GM21786 (cell line): ENCODE measurements around the gene ARL6IP4.

Source experiments
- ATAC-seq: cut with Tn5 transposase; IDR thresholded peaks from one replicate; pipeline ENCODE4 v1.9.1; 2021; ENCODE audit not compliant: unreplicated experiment

Gene ARL6IP4

DNA sequence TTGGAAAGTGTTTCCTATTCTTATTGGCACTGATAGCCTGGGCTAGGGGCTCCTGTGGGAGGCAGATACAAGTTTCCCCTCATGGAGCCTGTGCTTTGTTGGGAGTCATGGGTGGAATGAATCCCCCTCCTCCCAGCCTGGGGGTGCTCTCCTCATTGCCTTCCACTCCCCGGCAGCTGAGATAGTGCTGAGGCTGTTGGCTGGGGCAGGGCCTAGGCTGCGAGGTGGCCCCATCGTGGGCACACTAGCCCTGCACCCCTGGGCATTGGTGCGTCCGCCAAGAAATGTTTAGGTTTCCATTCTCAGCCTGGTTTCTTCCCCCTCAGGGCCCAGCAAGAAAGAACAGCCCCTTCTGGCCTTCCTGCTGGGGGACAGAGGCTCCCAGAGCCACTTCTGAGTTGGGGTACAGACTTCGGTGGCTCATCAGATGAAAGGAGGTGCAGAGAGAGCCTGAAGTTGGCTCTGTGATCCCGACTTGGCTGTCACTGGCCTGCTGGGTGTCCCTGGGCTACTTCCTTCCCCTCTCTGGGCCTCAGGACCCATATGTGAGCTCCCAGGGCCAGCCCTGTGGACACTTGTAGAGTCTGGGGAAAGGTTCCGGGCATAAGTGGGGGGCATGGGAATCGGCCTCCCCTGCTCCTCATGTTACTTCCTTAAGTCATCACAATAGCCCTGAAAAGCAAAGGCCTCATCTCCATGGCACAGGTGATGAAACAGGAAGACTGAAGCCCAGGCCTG is 2.7 kb upstream of the ARL6IP4 start:
- ATAC-seq = no peak

DNA sequence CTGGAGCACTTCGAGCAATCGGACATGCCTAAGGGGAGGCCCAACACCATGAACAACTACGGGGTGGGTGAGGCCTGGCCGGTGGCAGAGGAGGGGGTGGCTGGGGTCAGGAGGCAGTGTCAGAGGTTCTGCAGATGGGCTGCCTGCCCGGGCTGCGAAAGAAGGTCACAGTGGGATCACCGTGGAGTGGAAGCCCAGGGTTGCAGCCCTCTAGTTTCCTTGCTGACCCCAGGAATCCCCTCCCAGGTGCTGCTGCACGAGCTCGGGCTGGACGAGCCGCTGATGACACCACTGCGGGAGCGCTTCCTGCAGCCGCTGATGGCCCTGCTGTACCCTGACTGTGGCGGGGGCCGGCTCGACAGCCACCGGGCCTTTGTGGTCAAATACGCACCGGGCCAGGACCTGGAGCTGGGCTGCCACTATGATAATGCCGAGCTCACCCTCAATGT is 1.9 kb upstream of the ARL6IP4 start:
- ATAC-seq = no peak

- ATAC-seq = no peak
Observed at GRCh38 chr12:122979001-122979907, 1.2 kb upstream of the ARL6IP4 start.

DNA sequence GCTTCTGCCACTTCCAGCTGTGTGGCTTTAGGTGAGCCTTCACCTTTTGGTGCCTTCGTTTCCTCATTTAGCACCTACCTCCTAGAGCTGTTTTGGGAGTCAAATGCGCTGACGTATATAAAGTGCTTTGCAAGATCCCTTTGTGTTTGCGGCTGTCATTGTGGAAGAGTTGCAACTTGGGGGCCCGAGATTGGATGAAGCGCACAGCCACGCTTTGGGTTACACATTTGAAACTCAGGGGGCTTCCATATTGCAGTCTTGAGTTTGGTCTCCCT is 636 bp upstream of the ARL6IP4 start:
- no peak for ATAC-seq

DNA sequence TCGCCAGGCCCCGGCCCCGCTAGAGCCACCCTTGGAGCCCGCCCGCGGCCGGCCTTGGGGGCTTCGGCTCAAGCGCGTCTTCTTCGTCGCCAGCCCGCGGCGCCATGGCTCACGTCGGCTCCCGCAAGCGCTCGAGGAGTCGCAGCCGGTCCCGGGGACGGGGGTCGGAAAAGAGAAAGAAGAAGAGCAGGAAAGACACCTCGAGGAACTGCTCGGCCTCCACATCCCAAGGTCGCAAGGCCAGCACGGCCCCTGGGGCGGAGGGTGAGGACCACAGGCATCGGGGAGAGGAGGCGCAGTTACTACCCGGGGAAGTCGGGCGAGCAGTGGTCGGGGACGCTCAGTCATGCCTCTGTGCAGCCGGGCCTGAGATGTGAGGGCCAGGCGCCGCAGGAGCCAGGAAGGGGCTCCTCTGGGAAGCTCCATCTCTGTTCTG is 573 bp downstream of the ARL6IP4 start:
- peak; percentile 23 for ATAC-seq

GRCh38 chr12:122981587-122982476 is 1.4 kb downstream of the ARL6IP4 start:
- ATAC-seq = no peak

DNA sequence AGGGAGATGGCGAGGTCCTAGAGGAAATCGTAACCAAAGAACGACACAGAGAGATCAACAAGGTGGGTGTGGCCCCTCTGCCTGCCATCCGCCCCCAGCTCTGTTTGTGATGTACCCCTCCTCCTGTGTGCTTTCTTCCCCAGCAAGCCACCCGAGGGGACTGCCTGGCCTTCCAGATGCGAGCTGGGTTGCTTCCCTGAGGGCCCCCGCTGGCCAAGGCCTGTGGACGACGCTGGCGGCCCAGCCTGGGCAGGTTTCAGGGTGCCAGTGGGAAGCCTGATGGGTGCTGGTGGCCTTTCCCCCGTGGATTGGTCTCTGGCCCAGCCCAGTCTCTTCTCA is 2.0 kb downstream of the ARL6IP4 start:
- ATAC-seq = no peak

GRCh38 chr12:122982963-122983788 is 2.7 kb downstream of the ARL6IP4 start:
- ATAC-seq = no peak

- no peak for ATAC-seq
Observed at GRCh38 chr12:122983789-122984515, 3.5 kb downstream of the ARL6IP4 start.

- no peak for ATAC-seq
Observed at GRCh38 chr12:122984612-122985337, 4.3 kb downstream of the ARL6IP4 start.

DNA sequence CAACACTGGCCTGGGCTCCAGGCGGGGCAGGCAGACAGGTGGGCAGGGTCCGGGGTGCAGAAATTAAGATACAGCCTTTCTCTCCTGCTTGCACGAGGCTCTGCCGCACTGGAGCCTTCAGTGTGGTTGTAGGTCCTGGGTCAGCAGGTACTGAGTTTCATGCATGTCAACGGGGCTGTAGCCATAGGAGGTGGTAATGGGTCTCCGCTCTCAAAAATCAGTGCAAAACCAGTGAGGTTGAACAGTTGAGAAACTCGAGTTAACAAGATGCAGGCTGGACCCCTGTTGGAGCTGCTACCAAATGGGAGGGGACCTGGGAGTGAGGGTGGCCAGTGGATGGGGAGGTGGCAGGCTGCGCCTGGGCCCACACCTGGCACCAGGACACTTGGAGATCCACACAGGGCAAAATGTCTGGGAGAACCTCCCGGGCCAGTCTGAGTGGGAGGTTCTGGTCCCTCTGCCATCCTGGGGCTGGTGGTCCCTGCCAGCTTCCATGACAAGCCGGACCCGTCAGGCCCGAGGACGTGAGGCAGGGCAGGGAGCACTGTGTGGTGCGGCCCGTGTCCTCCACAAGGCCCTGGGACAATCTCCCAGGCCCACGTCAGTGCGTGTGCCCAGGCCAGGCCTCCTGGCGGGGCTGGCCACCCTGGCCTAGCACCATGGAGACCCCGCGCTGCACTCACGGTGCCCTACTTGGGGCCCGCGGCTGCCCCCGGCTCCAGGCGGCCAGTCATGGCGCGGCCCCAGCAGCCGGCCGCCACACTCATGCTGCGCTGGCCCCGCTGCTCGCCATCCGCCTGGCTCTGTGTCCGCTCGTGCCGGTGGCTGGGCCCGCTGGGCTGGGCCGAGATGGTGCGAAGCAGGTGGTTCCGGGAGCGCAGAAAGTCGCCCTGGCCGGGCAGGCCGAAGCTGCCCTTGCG is 5.1 kb downstream of the ARL6IP4 start:
- ATAC-seq = no peak

GRCh38 chr12:122986258-122986871 is 5.9 kb downstream of the ARL6IP4 start:
- no peak for ATAC-seq

DNA sequence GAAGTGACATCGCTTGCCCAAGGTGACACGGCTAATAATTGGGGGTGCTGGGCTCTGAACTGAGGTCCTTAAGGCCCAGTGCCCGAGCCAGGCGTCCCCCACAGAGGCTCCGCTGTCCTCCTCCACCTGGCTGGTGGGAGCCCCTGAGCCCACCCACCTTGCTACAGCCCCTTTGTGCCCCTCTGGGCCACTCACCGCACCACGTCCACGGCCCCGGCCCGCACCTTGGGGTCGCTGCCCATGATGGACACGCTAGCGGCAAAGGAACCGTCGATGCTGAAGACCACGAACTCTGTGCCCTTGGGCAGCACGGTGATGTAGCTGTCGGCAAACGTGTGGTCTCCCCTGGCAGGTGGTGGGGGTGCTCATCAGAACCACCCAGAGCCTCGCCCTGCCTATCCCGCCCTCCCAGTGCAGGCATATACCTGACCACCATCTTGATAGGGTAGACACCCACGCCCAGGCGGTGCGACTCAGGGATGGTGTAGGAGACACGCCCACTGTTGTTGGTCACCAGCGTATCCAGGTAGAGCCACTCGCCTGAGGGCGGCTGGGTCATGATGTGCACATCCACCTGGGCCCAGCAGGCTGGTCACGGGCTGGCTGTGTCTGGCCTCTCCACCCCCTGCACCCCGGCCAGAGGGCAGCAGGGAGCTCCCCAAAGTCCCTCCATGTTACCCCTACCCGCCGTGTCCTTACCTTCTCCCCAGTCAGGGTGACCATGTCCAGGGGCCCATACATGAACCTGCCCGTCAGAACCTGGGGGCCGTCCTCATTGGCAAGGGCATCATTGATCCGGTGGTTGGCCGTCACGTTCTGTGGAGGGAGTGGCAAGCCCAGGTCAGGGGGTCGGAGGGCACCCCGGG is 6.8 kb downstream of the ARL6IP4 start:
- no peak for ATAC-seq

DNA sequence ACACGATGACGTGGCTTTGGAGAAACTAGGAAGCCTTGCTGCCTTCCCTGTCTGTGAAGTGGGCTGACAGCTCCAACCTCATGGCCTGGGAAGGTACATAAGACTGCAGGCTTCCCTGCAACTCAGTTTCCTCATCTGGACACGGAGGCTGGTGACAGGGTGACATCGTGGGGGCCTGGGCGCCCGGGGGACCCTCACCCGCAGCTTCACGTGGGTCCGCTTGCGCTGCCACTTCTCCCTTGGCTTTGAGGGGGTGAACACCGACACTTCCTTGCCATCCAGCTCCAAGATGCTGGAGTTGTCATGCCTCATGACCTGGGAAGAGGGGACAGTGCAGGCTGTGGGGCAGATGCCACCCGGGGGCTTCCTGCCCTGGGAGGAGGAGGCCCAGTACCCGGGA is 7.6 kb downstream of the ARL6IP4 start:
- no peak for ATAC-seq

GRCh38 chr12:122988612-122989212 is 8.2 kb downstream of the ARL6IP4 start:
- no peak for ATAC-seq

- ATAC-seq = no peak
Observed at GRCh38 chr12:122989225-122989839, 8.9 kb downstream of the ARL6IP4 start.
